ENCODE results near the gene OR2M4. TPM values are rescaled to one million over a fixed set of nuclear protein-coding genes. Genes with fewer than 3 reads are reported as not detected.

Gene OR2M4
- not detected in 2 replicates for total RNA-seq

GRCh38 chr1:248231117-248231516 is at the start of gene OR2M4:
Gene OR2M4, plus strand, starts transcription at chr1:248231417. Its CDS starts 7,512 bp downstream, at chr1:248238929.

GRCh38 chr1:248196965-248197364 is 34.3 kb upstream of the OR2M4 start, which contains the start of gene OR2M3:
Gene OR2M3, plus strand, starts transcription at chr1:248197265. Its CDS starts 5,803 bp downstream, at chr1:248203068.

GRCh38 chr1:248277876-248278275 is 46.7 kb downstream of the OR2M4 start, which contains the start of gene OR2T33:
Gene OR2T33, minus strand, starts transcription at chr1:248277976. Its CDS starts 4,162 bp downstream, at chr1:248273814.

Other genes with a start within 250 kb of the OR2M4 start
- gene OR2L5, start 217.8 kb upstream of the OR2M4 start, total RNA-seq: not detected in 2 replicates
- gene OR2L2, start 201.3 kb upstream of the OR2M4 start, total RNA-seq: under 0.01 TPM in 2 replicates
- not detected in 2 replicates for gene OR2L3, start 184.6 kb upstream of the OR2M4 start, total RNA-seq
- not detected in 2 replicates for gene OR2L13, start 136.2 kb upstream of the OR2M4 start, total RNA-seq
- not detected in 2 replicates for gene OR2M5, start 86.3 kb upstream of the OR2M4 start, total RNA-seq
- gene OR2M2, start 56.6 kb upstream of the OR2M4 start, total RNA-seq: not detected in 2 replicates
- not detected in 2 replicates for gene OR2M3, start 34.2 kb upstream of the OR2M4 start, total RNA-seq
- not detected in 2 replicates for gene OR2T33, start 46.6 kb downstream of the OR2M4 start, total RNA-seq
- not detected in 2 replicates for gene OR2T12, start 72.0 kb downstream of the OR2M4 start, total RNA-seq
- not detected in 2 replicates for gene OR2M7, start 93.2 kb downstream of the OR2M4 start, total RNA-seq
- gene OR14C36, start 117.4 kb downstream of the OR2M4 start, total RNA-seq: not detected in 2 replicates
- not detected in 2 replicates for gene OR2T4, start 130.2 kb downstream of the OR2M4 start, total RNA-seq
- not detected in 2 replicates for gene OR2T6, start 144.3 kb downstream of the OR2M4 start, total RNA-seq
- gene OR2T1, start 171.6 kb downstream of the OR2M4 start, total RNA-seq: not detected in 2 replicates
- not detected in 2 replicates for gene OR2T2, start 214.2 kb downstream of the OR2M4 start, total RNA-seq
- gene OR2T3, start 241.9 kb downstream of the OR2M4 start, total RNA-seq: not detected in 2 replicates